ENCODE results near the gene CSE1L.

The CSE1L gene

GRCh38 chr20:49140834-49141233, 94.7 kb downstream of the CSE1L start:
- H3K4me3 ChIP-seq (ENCODE audit: low read length), result no peak overlapping the region
- no peak for DNase-seq (ENCODE audit: low read depth)
- no peak for TF ChIP-seq CTCF (conservative IDR thresholded peaks at IDR 0.05; ENCODE audit: low read depth, low read length)

Measured in retinal pigment epithelial cell (primary cell).